Suprapubic skin (tissue), 3 donors: ENCODE results near the gene C2CD3.

Source experiments
- POLR2A ChIP-seq, 2 donors: fragments of 450-650 bp; IDR thresholded peaks; one replicate each; pipeline ENCODE4 v1.6.1; 2017; ENCODE audit warnings: antibody characterized with exemption in 2 of 2, mild to moderate bottlenecking in 2 of 2, moderate library complexity in 2 of 2
- TF ChIP-seq, protein P1 (sequence below), 2 donors: fragments of 200-600 bp in 1 of 2; fragments of 450-650 bp in 1 of 2; sonication (generic) in 1 of 2; IDR thresholded peaks; one replicate each; pipeline ENCODE4 v1.5.1; 2016 to 2019; ENCODE audit warnings: antibody characterized with exemption in 2 of 2, mild to moderate bottlenecking in 1 of 2, moderate library complexity in 1 of 2

DNA sequence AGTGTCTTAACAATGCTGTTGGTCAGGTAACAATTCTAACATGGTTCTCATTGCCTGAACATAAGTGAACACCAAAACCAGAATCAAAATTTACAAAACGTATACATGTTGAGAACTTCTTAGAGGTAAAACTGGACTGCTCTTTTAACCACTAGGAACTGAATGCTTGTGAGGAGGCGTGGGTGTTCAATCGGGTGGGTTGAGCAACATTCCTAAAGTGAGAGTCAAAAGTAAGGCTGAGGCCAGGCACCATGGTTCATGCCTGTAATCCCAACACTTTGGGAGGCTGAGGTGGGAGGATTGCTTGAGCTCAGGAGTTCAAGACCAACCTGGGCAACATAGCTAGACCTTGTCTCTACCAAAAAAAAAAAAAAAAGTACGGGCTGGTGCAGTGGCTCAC lies 11.8 kb upstream of the C2CD3 start:
- TF ChIP-seq, protein P1, sequence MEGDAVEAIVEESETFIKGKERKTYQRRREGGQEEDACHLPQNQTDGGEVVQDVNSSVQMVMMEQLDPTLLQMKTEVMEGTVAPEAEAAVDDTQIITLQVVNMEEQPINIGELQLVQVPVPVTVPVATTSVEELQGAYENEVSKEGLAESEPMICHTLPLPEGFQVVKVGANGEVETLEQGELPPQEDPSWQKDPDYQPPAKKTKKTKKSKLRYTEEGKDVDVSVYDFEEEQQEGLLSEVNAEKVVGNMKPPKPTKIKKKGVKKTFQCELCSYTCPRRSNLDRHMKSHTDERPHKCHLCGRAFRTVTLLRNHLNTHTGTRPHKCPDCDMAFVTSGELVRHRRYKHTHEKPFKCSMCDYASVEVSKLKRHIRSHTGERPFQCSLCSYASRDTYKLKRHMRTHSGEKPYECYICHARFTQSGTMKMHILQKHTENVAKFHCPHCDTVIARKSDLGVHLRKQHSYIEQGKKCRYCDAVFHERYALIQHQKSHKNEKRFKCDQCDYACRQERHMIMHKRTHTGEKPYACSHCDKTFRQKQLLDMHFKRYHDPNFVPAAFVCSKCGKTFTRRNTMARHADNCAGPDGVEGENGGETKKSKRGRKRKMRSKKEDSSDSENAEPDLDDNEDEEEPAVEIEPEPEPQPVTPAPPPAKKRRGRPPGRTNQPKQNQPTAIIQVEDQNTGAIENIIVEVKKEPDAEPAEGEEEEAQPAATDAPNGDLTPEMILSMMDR (IDR thresholded peaks at IDR 0.05) = no peak
- TF ChIP-seq POLR2A (IDR thresholded peaks at IDR 0.05) = no peak
